Ramos (cell line): ENCODE measurements around the gene BRINP1.

Source experiments
- in situ Hi-C: fragments of 300-500 bp; cut with MboI; formaldehyde crosslinking; loops from one replicate; pipeline ENCODE4 v1.14.3; 2022; ENCODE audit warnings: low sequenced_read_pairs; ENCODE audit not compliant: unreplicated experiment

The BRINP1 gene

DNA sequence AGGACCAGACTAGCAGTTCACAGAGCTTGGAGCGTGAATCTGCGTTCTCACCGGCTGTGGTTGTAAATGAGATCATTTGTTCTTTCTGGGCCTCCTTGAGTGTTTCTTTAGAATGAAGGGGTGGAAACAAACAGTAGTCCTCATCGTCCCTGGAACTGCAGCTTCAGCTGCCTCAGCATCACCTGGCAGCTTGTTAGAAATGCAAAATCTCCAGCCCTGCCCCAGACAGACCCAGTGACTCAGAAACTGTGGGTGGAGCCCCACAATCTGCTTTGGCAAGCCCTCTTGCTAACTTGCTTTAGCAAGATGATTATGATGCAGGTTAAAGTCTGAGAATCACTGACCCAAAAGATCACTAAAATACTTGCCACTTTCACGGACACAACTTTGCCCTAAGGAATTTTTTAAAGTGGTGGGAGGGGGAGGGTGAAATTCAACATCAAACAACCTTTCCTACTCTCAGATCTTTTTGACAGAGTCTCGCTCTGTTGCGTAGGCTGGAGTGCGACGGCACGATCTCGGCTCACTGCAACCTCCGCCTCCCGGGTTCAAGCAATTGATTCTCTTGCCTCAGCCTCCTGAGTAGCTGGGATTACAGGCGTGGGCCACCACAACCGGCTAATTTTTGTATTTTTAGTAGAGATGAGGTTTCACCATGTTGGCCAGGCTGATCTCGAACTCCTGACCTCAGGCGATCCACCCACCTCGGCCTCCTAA lies 86.0 kb downstream of the BRINP1 start:
- in situ Hi-C loops, result no loop called here

DNA sequence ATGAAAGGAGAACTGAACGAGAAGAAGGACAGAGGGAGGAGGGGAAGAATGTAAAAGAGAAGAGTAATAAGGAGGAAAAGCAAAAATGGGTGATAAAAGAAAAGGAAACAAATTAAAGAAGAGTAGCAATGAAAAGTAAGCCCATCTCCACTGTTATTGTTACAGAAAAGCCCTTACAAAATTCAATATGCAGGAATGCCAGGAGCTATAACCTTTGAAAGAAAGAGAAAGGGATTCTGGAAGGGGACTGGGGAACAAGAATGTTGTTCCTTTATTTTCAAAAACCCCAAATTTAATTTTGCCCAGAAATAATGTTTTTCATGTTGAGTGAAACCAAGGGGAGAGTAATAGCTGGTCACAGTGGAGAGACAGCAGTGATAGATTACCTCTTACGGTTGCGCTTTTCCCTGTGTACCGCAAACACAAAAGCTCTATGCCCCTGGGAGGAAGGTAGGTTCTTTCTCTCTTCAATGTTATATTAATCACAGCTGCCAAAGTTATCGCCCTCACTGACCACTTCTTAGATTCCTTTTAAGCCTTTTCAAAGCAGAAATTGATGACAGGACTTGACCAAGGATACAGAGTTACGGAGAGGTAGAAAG lies 86.7 kb downstream of the BRINP1 start:
- in situ Hi-C loops, result no loop called here

DNA sequence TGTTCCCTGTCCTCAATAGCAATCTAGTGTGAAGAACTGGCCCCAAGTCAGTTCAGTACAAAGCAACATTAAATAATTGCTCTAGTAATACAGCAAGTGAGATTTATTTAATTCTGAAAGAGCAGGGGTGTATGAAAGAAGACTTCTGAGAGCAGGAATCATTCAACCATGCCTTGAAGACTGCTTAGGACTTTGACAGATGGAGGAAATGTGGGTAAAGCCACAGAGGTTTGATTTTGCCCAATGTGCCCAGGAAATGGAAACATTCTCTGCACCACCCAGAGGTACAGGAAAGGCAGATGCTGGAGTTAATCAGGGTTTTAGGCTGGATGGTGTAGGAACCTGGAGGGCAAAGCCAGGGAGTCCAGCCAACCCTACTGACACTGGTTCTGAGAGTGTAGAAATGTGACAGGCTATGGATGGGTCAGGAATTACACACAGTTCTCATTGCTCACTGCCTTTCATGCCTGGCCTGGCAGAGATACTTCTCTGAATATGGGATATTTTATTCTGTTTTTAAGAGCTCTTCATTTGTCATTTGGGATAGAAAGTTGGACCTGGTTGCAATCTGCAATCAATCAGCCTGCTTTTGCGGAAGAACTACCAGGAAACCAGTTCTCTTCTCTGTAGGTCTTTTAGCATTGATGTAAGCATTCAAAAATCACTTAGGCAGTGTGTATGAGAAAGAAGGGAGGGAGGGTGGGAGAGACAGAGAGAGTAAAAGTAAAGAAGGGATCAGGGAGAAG lies 88.3 kb downstream of the BRINP1 start:
- in situ Hi-C loops, result no loop called here

DNA sequence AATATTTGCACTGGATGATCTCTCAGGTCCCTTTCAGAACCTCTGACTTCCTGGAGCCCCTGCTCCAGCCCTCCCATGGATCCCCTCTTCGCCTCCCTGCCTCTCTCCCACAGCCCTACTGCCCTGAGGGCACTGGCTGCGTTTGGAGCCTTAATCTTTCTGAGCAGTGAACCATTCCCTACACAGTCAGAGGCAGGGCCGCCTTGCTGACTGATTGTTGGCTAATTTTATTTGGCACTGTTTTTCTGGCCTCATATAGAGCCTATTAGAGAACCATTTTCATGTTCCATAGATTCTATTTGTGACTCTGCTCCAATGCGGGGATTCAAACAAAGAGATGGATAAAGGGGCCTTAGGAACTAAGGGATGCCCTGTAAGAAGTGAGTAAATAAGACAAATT lies 91.1 kb downstream of the BRINP1 start:
- in situ Hi-C loops, result no loop called here

DNA sequence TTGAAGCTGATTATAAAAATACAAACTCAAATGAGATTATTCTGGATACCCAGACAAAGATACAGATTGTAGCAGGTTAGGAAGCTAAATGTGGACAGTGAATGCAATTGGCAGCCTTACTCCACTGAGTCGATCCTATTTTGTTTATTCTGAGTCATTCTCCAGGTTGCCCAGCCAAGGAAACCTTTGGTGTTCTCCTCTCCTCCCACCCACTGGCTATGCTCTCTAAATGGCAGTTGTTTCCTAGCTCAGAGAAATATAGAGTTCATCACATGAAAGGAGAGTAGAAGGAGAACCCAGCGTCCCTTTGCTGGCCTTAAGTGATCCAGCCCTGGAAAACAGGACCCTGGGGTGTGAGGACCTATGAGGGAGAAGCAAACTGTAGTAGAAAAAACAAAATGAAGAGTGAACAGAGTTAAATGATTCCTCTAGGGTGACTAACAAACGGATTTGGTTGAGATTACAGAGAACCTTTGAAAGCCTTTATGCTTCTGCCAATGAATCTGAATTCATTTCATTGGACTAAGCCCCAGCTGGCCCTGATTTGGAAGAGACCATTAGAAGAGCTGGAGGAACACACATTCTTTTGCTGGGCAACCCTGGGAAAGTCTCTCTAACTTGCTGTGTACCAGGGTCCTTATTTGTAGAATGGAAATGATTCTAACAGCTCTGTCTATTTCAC lies 95.1 kb downstream of the BRINP1 start:
- in situ Hi-C loops, result no loop called here

DNA sequence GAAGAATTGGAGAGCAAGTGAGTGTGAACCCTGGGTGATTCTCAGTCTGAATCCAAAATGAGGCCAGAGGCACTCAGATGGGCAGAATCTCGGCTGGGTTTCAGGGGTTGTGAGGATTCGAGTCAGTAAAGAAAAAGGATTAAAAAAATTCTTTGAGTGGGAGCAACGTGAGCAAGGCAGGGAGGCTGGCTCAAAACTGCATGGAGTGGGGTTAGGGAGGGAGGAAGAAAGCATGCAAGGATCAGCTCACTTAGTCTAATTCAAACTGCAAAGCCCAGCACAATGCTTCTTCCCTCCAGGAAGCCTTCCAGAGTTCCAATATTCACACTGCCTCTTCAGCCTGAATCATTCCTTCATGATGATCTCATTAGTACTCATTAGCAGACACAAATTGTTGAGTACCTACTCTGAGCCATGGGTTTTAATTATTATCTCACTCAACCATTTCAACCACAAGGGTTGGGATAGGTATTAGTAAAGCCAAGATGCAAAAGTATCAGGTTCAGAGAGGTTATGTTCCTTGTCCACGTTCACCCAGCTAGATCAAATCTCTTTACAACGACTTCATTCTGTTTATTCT lies 95.8 kb downstream of the BRINP1 start:
- in situ Hi-C loops, result no loop called here

DNA sequence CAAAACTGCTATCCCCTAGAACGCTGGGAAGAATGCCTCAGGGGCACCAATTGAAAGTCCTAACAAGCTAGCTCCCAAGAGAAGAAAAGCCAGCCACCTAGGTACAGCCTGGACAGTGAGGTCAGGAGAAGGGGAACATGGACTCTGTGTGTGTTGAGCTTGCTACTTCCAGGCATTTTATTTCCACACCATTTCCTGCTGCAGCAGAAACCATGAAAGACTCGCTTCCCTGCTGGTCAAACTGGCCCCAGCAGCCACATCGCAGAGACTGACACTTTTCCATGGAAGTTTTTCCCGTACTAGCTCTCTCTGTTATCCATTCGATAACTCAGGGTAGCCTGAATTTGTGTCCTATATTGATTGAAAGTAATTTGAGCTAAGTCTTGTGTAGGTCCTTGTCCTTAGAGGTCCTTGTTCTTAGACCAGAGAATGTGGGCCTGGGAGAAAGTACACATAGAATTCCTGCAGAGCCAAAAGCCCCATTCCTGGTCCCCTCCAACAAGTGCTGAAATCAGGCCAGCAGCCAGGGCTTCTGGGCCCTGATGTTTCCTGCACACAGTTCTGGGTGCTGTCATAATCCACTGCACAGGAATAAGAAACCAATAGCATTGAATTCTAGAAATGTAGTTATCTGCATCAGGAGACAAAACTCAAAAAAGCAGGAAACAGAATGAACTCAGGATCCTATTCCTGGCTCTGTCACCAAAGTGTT lies 96.6 kb downstream of the BRINP1 start:
- in situ Hi-C loops, result no loop called here

DNA sequence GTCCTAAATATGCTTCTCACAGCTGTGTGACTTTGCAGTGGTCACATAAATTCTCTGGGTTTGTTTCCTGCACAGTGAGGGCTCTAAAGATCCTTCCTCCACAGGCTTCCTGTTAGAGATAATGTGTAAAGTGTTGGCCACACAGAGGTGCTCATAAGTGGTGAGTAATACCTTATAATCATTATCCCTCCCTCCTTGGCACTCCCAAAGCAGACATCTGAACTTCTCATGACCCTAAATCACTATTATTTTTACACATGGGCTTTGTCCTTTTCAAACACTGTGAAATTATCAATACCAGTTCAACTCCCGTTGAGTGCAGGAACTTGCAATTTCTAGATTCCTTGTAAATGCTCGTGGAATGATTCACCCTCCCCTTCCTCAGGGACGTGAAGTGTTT lies 100.2 kb downstream of the BRINP1 start:
- in situ Hi-C loops, result no loop called here

DNA sequence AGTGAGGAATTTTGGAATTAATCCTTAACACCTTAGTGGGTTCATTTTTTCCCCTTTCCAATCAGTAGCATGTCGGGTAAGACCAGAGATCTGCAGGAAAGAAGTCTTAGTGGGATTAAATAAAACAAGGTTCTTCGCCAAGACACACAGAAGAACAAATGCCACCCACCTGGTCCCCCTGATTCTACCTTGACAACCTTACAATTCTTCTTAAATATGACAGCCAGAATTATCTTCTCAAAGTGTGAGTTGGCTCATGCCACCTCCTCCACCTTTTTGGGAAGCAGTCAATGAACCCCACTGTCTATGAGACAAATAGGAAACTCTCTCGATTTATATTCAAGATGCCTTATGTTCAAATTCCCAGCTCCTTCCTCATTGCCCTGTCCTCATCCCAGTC lies 105.1 kb downstream of the BRINP1 start:
- in situ Hi-C loops, result no loop called here

DNA sequence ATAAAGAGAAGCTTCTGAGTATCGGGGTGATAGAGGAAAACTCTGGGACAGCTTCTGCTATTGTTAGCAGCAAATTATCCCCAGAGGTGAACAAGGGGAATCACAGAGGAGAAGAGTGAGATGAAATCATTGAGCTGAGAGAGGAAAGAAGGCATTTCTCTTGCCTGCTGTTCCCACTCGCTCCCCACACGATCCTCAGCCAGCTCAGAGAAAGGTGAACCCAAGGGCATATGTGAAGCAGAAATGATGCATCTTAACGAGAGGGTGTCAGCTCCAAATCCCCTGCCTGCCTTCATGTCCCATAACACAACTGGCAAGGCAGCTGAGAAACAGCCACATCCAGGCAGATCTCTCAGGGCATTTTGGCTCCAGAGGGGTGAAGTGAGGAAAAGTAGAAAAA lies 111.6 kb downstream of the BRINP1 start:
- in situ Hi-C loops, result no loop called here

DNA sequence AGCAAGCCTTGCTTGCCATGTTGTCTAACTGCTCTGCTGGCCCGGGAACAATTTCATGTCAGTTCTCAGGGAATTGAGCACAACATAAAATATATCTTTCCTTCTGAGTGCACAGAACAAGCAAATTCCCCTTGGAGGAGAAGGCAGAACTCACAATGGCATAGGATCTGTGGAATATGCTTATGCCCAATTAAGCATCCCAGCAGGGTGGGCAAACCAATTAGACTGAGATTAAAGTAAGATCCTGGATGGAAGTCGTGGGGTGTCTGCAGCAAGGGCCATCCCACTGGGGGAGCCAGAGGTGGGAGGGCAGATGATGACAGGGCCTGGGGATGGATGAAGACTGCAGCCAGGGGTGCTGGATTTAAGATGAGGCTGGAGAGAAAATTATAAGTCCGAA lies 114.1 kb downstream of the BRINP1 start:
- in situ Hi-C loops, result no loop called here

DNA sequence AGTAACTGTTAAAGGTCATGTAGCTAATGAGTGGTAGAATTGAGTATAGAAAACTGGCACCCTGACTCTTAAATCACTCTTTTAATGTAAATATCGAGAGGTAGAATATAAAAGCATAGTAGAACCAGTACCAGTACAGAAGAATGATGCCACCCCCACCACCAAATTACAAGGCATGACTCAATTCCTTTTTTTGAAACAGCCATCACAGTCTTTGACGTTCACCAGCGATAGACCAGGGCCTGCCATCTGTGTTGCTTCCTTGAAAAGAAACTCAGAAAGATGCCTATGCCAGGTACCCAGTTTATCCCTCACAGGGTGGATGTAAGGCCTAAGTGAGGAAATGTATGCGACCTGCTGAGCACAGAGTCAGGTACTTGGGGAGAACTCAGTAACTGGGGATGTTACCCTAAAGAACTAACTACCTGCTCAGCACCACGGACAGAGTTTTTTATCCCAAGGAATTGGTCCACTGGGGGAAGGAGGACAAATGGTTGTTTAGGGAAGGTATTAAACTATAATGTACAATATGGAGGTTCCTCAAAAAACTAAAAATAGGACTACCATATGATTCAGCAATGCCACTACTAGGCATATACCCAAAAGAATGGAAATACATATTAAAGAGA lies 116.5 kb downstream of the BRINP1 start:
- in situ Hi-C loops, result no loop called here

DNA sequence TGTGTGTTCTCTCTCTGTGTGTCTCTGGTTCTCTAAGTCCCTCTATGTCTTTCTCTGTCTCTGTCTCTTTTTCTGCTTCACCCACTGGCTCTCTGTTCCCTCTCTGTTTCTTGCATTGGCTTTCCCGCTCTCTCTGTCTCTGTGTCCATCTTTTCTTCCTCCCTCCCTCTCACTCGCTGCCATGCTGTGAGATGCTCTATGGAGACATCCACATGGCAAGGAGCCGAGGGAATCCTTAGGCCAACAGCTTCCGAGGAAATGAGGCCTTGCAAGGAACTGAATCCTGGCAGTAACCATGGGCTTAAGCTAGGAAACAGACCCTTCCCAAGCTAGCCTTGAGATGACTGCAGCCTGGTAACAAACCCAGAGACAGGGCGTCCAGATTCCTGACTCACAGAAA lies 117.3 kb downstream of the BRINP1 start:
- in situ Hi-C loops, result no loop called here

DNA sequence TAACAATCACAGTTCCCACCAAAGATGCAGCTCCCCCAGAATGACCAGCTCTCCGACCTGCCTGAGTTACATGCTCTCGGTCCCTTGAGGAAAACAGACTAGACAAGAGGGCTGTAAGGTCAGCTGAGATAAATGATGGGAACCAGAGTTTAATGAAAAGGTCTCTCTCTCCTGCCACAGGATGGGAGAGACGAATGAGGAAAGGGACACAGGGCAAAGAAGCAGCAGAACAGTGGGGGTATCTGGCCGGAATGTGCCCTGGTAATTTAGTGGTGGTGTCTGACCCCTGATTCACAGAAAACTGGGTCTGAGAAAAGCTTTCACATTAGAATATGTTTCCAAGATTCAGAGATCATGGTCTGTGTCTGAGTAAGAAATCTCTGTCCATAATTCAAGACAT lies 118.5 kb downstream of the BRINP1 start:
- in situ Hi-C loops, result no loop called here

DNA sequence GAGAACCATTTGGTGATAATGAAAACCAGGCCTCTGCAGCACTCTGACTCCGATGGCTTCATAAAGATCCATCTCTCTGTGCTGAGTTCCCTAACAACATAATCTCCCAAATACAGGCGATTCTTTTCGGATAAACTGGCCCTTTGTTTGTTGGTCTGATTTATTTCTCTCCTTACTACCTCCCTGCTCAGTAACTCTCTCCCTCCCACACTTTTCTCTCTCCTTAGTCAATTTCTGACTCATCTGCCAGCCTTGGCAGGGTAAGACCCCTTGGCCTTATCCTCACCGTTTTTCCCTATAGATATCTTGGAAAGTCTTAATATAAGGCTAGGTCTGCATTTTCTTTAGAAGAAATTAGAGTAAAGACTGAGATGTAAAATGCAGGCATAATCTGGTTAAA lies 128.7 kb downstream of the BRINP1 start:
- in situ Hi-C loops, result no loop called here

DNA sequence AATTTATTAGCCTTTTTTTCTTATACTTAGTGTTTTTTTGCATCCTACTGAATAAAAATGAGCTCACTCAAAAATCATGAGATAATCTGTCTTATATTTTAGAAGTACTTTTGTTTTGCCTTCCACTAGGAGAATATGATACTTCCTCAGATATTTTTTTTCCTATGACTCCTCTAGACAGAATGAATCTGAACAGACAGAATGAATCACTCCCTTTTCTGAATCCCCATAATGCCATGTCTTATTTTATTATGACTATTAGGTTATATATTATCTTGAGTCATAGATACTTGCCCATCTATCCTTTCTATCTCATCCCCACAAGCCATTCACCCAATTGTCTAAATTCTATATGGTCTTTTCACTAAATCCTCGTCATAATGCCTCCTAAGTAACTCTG lies 134.6 kb downstream of the BRINP1 start:
- in situ Hi-C loops, result no loop called here

DNA sequence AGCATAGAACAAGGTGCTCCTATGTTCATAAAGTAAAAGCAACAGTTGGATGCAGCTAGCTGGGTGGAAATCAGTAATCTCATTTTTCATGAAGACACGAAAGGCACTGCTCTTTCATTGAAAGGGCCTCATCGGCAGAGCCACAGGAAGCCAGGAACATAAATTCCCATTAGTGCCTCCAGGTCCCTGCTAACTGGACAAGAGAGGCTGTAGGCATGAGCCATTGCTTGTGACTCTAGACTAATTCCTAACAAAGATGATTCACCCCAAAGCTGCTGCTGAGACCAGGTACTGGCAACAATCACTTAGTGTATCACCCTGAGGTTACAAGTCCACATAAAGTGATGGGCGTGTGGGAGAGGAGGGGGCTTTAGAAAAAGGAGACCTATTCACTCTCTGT lies 141.8 kb downstream of the BRINP1 start:
- in situ Hi-C loops, result no loop called here

DNA sequence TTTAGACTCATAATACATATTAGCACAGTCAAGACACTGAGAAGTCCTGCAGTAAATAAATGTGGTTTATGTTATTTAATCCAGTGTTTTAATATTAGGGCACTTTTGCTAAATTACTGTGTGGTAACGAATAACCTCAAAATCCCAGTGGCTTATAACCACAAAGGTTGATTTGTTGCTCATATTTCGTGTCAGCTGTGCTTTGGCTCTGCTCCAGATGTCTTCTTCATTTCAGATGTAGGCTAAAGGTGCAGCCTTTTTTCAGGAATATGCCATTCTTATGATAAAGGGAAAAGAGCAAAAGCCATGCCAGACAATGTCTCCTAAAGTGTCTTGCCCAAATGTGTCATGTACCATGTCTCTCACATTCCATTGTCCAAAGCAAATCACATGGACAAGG lies 144.8 kb downstream of the BRINP1 start:
- in situ Hi-C loops, result no loop called here

DNA sequence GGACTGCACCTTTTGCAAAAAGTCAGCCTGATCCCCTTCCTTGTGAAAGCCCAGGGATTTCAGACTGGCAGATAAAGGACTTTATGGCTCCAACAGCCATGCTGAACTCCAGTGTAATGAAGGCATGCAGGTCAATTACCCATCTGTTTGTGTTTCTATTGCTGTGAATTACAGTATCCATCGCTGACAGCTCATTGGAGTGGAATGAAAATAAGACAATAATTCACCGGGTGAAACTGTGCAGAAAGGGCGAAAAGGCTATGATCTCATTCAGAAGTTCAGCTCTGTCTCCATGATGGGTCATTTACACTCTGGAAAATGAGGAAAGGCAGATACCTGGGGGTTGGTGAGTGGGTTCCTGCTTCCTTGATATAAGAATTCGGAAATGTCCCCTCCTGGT lies 148.0 kb downstream of the BRINP1 start:
- in situ Hi-C loops, result no loop called here

DNA sequence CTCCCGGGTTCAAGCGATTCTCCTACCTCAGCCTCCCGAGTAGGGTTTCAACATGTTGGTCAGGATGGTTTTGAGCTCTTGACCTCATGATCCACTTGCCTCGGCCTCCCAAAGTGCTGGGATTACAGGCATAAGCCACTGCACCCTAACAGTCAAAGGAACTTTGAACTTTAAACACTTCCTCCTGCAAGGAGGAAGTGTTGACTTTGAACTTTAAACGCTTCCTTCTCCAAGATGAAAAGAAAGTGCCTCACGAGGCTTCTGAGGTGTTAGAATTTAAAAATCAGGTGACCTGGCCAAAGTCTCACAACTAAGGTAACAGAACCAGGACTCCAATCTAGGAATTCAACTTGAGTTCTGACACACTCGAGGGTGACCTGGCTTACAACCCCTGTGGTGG lies 150.9 kb downstream of the BRINP1 start:
- in situ Hi-C loops, result no loop called here
